Measurements from ENCODE around the gene OR4N5. TPM values are rescaled to one million over a fixed set of nuclear protein-coding genes. Genes with fewer than 3 reads are reported as not detected.

Gene OR4N5
- total RNA-seq, 1 donor from 2014 or later: not detected

Small RNAs within 50 kb of the gene (small RNA-seq; reads per million reads assigned to genes)
- not detected for gene GTF2IP22 (ENCODE audit: low replicate concordance)
- gene RNA5SP380 (ENCODE audit: low replicate concordance): not detected

Other genes with a start within 250 kb of the OR4N5 start
- gene OR4K5, start 218.2 kb upstream of the OR4N5 start, total RNA-seq: not detected
- not detected for gene OR4K1, start 207.9 kb upstream of the OR4N5 start, total RNA-seq
- gene OR4K15, start 163.2 kb upstream of the OR4N5 start, total RNA-seq: not detected
- not detected for gene OR4Q2, start 136.7 kb upstream of the OR4N5 start, total RNA-seq
- gene OR4K14, start 119.5 kb upstream of the OR4N5 start, total RNA-seq: not detected
- not detected for gene OR4K13, start 102.8 kb upstream of the OR4N5 start, total RNA-seq
- not detected for gene OR4L1, start 78.8 kb upstream of the OR4N5 start, total RNA-seq
- gene OR4K17, start 28.1 kb upstream of the OR4N5 start, total RNA-seq: not detected
- gene OR11G2, start 52.1 kb downstream of the OR4N5 start, total RNA-seq: not detected
- gene OR11H6, start 84.9 kb downstream of the OR4N5 start, total RNA-seq: not detected
- gene OR11H7, start 90.2 kb downstream of the OR4N5 start, total RNA-seq: not detected
- gene OR11H4, start 100.5 kb downstream of the OR4N5 start, total RNA-seq: not detected
- gene TTC5, start 167.1 kb downstream of the OR4N5 start, total RNA-seq: 17.7 TPM
- 59.9 TPM for gene CCNB1IP1, start 194.5 kb downstream of the OR4N5 start, total RNA-seq
- gene PARP2, start 204.8 kb downstream of the OR4N5 start, total RNA-seq: 17.0 TPM

Measured in skin of body (tissue), 2 donors.